A673 (cell line): ENCODE data around the gene MRPL28. TPM values are rescaled to one million over a fixed set of nuclear protein-coding genes. Genes with fewer than 3 reads are reported as not detected.

ENCODE experiments used
- BruUV-seq: library from RNA; stranded (reverse); fragments of 400-500 nt; replicated peaks from 2 replicates; lab custom pipeline; 2021; lab: Mats Ljungman, UMichigan
- CTCF ChIA-PET: fragments of 300-600 bp; sonication (Branson Sonifier 250); formaldehyde crosslinking; loops from one replicate; lab custom pipeline; 2022; ENCODE audit warnings: antibody characterized with exemption; lab: Charles Lee
- POLR2A ChIA-PET: fragments of 300-600 bp; sonication (Branson Sonifier 250); formaldehyde crosslinking; loops from one replicate; lab custom pipeline; 2022; ENCODE audit warnings: antibody characterized with exemption; ENCODE audit not compliant: low non-redundant PET; lab: Charles Lee
- DNase-seq: peaks from one replicate; pipeline ENCODE4 v3.0.0-alpha.2; 2015; ENCODE audit warnings: low spot score
- H3K27ac ChIP-seq: fragments of 200-600 bp; sonication (generic); 2 replicates; pipeline ENCODE4 v1.5.1; 2016; ENCODE audit warnings: mixed run types, low read depth, mild to moderate bottlenecking, mixed read lengths, antibody characterized with exemption, low read length; ENCODE audit not compliant: poor library complexity, severe bottlenecking
- H3K27me3 ChIP-seq: fragments of 200-600 bp; sonication (generic); replicated peaks from 2 replicates; pipeline ENCODE4 v1.6.1; 2017; ENCODE audit warnings: mixed run types, low read depth, mild to moderate bottlenecking, mixed read lengths, antibody characterized with exemption, low read length; ENCODE audit not compliant: insufficient read depth, poor library complexity
- H3K36me3 ChIP-seq: fragments of 200-600 bp; sonication (generic); 2 replicates; pipeline ENCODE4 v1.6.1; 2016; ENCODE audit warnings: mixed run types, mild to moderate bottlenecking, mixed read lengths, antibody characterized with exemption, low read length; ENCODE audit not compliant: insufficient read depth, poor library complexity, severe bottlenecking
- H3K4me1 ChIP-seq: fragments of 200-600 bp; sonication (generic); 2 replicates; pipeline ENCODE4 v1.6.1; 2017; ENCODE audit warnings: mixed run types, mild to moderate bottlenecking, mixed read lengths, antibody characterized with exemption, low read length; ENCODE audit not compliant: insufficient read depth, poor library complexity, severe bottlenecking
- H3K4me3 ChIP-seq: fragments of 200-600 bp; sonication (generic); 2 replicates; pipeline ENCODE4 v1.5.1; 2016; ENCODE audit warnings: low read depth, mixed run types, mild to moderate bottlenecking, mixed read lengths, low read length; ENCODE audit not compliant: poor library complexity, severe bottlenecking
- H3K9me3 ChIP-seq: fragments of 200-600 bp; sonication (generic); 2 replicates; pipeline ENCODE4 v1.6.1; 2016; ENCODE audit warnings: mixed run types, low read depth, mild to moderate bottlenecking, mixed read lengths, antibody characterized with exemption, low read length; ENCODE audit not compliant: poor library complexity, severe bottlenecking
- CTCF ChIP-seq: fragments of 300-800, 200-600 bp; sonication (generic); conservative IDR thresholded peaks from 2 replicates; pipeline ENCODE4 v1.5.1; 2017; ENCODE audit warnings: low read depth, mild to moderate bottlenecking, antibody characterized with exemption, low read length, moderate library complexity, mixed read lengths
- EZH2 ChIP-seq: fragments of 200-600 bp; sonication (generic); IDR thresholded peaks from 2 replicates; pipeline ENCODE4 v1.6.1; 2017; ENCODE audit warnings: borderline replicate concordance, low read depth, mild to moderate bottlenecking, mixed read lengths, antibody characterized with exemption, low read length; ENCODE audit not compliant: poor library complexity, severe bottlenecking
- intact Hi-C: fragments of 100-400 bp; cut with micrococcal nuclease; formaldehyde crosslinking; loops from one replicate; pipeline ENCODE4 v1.10.0; 2022; ENCODE audit not compliant: unreplicated experiment
- total RNA-seq: library from RNA; stranded (reverse); gene quantifications from 2 replicates; pipeline ENCODE4 v1.2.3, GENCODE V29; 2021

MRPL28 gene
- total RNA-seq, 1 experiment from 2014 or later: 150 TPM

GRCh38 chr16:347203-347602 is 23.1 kb downstream of the MRPL28 start:
- Histone ChIP-seq H3K27me3 (no peaks in the 10 kb centered on the region), H3K4me1 (no peaks in the 10 kb centered on the region), H3K9me3 (no peaks in the 10 kb centered on the region), H3K36me3 (peaks cover 30% of the 10 kb centered on the region), H3K4me3 (no peak overlapping the region), H3K27ac (peak overlapping the region; percentile 23)
- TF ChIP-seq CTCF (no peak), EZH2 (no peak)
- POLR2A ChIA-PET: no interaction called here
- intact Hi-C loops: no loop called here
- no peak for DNase-seq
- no TSS peak for BruUV-seq
- CTCF ChIA-PET: no interaction called here

- ChIA-PET POLR2A (no interaction called here), CTCF (no interaction called here)
- Histone ChIP-seq H3K9me3 (no peaks in the 10 kb centered on the region), H3K4me3 (no peak overlapping the region), H3K36me3 (peaks cover 30% of the 10 kb centered on the region), H3K27ac (no peak overlapping the region), H3K27me3 (no peaks in the 10 kb centered on the region), H3K4me1 (no peaks in the 10 kb centered on the region)
- no peak for TF ChIP-seq EZH2
- no peak for TF ChIP-seq CTCF
- no peak for DNase-seq
- BruUV-seq: no TSS peak
- intact Hi-C loops: no loop called here
Observed at GRCh38 chr16:346587-346986, 23.8 kb downstream of the MRPL28 start.

- no TSS peak for BruUV-seq
- Histone ChIP-seq H3K27ac (no peak overlapping the region), H3K4me1 (no peaks in the 10 kb centered on the region), H3K4me3 (no peak overlapping the region), H3K27me3 (no peaks in the 10 kb centered on the region), H3K36me3 (peaks cover 29% of the 10 kb centered on the region), H3K9me3 (no peaks in the 10 kb centered on the region)
- ChIA-PET CTCF (no interaction called here), POLR2A (no interaction called here)
- intact Hi-C loops: no loop called here
- no peak for DNase-seq
- no peak for TF ChIP-seq CTCF
Observed at GRCh38 chr16:345772-346171, 24.6 kb downstream of the MRPL28 start.
